ENCODE data around the gene TM7SF2. TPM values are rescaled to one million over a fixed set of nuclear protein-coding genes. Genes with fewer than 3 reads are reported as not detected.

Gene TM7SF2
- polyA plus RNA-seq, 1 donor (not counting 4 experiments of a cell fraction or from before 2014, with no cell fraction given): 9.7 TPM

- peak overlapping the region; percentile 82 to 97 (median 90) for H3K4me3 ChIP-seq (ENCODE audit: control insufficient read depth in 2 of 3, extremely low read depth in 1 of 3, insufficient read depth in 2 of 3, low read depth in 1 of 3, low read length in 3 of 3)
- peaks cover 16 to 24% of the 10 kb centered on the region in 2 experiments for H3K36me3 ChIP-seq (ENCODE audit: control insufficient read depth in 2 of 2, extremely low read depth in 1 of 2, insufficient read depth in 2 of 2, low read length in 2 of 2)
- H3K79me2 ChIP-seq (ENCODE audit: control insufficient read depth, insufficient read depth, low read length): peaks cover 32% of the 10 kb centered on the region
- peak overlapping the region; percentile 53 for H2AFZ ChIP-seq (ENCODE audit: control insufficient read depth, low read length)
- no peaks in the 10 kb centered on the region for H3K9me1 ChIP-seq (ENCODE audit: control insufficient read depth, extremely low read depth, insufficient read depth, low read length)
- peaks cover 8% of the 10 kb centered on the region for H4K20me1 ChIP-seq (ENCODE audit: control insufficient read depth, extremely low read depth, insufficient read depth, low read length)
- H3K9me3 ChIP-seq (ENCODE audit: control insufficient read depth, low read depth, low read length): no peaks in the 10 kb centered on the region
- peak overlapping the region; percentile 100 for H3K9ac ChIP-seq (ENCODE audit: control insufficient read depth, extremely low read depth, insufficient read depth, low read length)
- FAIRE-seq: no peak
- DNase-seq (ENCODE audit: low read depth, low spot score): no peak
- peak overlapping the region; percentile 100 for H3K27ac ChIP-seq (ENCODE audit: control insufficient read depth, insufficient read depth, low read length)
- peaks cover 20% of the 10 kb centered on the region for H3K4me1 ChIP-seq (ENCODE audit: control insufficient read depth, extremely low read depth, insufficient read depth, low read length)
- H3K27me3 ChIP-seq (ENCODE audit: control insufficient read depth, extremely low read depth, insufficient read depth, low read length): no peaks in the 10 kb centered on the region
- H3K4me2 ChIP-seq (ENCODE audit: control insufficient read depth, extremely low read depth, insufficient read depth, low read depth, low read length): peak overlapping the region; percentile 99
- dilution Hi-C loops (cut with MboI; ENCODE audit: extremely low pct_ligation_motif_present, low sequenced_read_pairs): no loop called here
- no peak for TF ChIP-seq EZH2 (IDR thresholded peaks at IDR 0.05; ENCODE audit: low read length)
- no peak for TF ChIP-seq CTCF (optimal IDR thresholded peaks at IDR 0.05 in 1 of 3, IDR thresholded peaks at IDR 0.05 in 1 of 3, conservative IDR thresholded peaks at IDR 0.05 in 1 of 3; ENCODE audit: extremely low read depth in 1 of 3, insufficient read depth in 2 of 3, low read length in 3 of 3)
Measured at GRCh38 chr11:65135633-65136145, 24.0 kb downstream of the TM7SF2 start.

GRCh38 chr11:65136515-65137096 is 24.9 kb downstream of the TM7SF2 start:
- no peak overlapping the region for H2AFZ ChIP-seq (ENCODE audit: control insufficient read depth, low read length)
- DNase-seq (ENCODE audit: low read depth, low spot score) (no peak), FAIRE-seq (no peak)
- H3K9me3 ChIP-seq (ENCODE audit: control insufficient read depth, low read depth, low read length): no peaks in the 10 kb centered on the region
- peaks cover 27% of the 10 kb centered on the region for H3K79me2 ChIP-seq (ENCODE audit: control insufficient read depth, insufficient read depth, low read length)
- no peak overlapping the region for H3K4me3 ChIP-seq (ENCODE audit: control insufficient read depth in 2 of 3, extremely low read depth in 1 of 3, insufficient read depth in 2 of 3, low read depth in 1 of 3, low read length in 3 of 3)
- H4K20me1 ChIP-seq (ENCODE audit: control insufficient read depth, extremely low read depth, insufficient read depth, low read length): peaks cover 8% of the 10 kb centered on the region
- peaks cover 20% of the 10 kb centered on the region for H3K4me1 ChIP-seq (ENCODE audit: control insufficient read depth, extremely low read depth, insufficient read depth, low read length)
- H3K27me3 ChIP-seq (ENCODE audit: control insufficient read depth, extremely low read depth, insufficient read depth, low read length): no peaks in the 10 kb centered on the region
- dilution Hi-C loops (cut with MboI; ENCODE audit: extremely low pct_ligation_motif_present, low sequenced_read_pairs): no loop called here
- H3K36me3 ChIP-seq (ENCODE audit: control insufficient read depth in 2 of 2, extremely low read depth in 1 of 2, insufficient read depth in 2 of 2, low read length in 2 of 2): peaks cover 8 to 15% of the 10 kb centered on the region in 2 experiments
- H3K9me1 ChIP-seq (ENCODE audit: control insufficient read depth, extremely low read depth, insufficient read depth, low read length): no peaks in the 10 kb centered on the region
- H3K9ac ChIP-seq (ENCODE audit: control insufficient read depth, extremely low read depth, insufficient read depth, low read length): no peak overlapping the region
- TF ChIP-seq EZH2 (IDR thresholded peaks at IDR 0.05; ENCODE audit: low read length): no peak
- no peak overlapping the region for H3K27ac ChIP-seq (ENCODE audit: control insufficient read depth, insufficient read depth, low read length)
- H3K4me2 ChIP-seq (ENCODE audit: control insufficient read depth, extremely low read depth, insufficient read depth, low read depth, low read length): no peak overlapping the region
